AG04450 (cell line): Measurements from ENCODE around the gene CIP2A. TPM values are rescaled to one million over a fixed set of nuclear protein-coding genes. Genes with fewer than 3 reads are reported as not detected.

Experiments
- CTCF ChIA-PET: fragments of 300-600, 350-600 bp; formaldehyde crosslinking; extraction: SDS; loops from one replicate; lab custom pipeline; 2022; ENCODE audit warnings: antibody characterized with exemption, inconsistent platforms; lab: Charles Lee
- POLR2A ChIA-PET: fragments of 350-600 bp; formaldehyde crosslinking; extraction: SDS; loops from one replicate; lab custom pipeline; 2021; ENCODE audit warnings: antibody characterized with exemption, inconsistent platforms; lab: Yijun Ruan, JAX
- DNase-seq: peaks from one replicate; pipeline ENCODE4 v3.0.0-alpha.2; 2011; ENCODE audit warnings: low read depth, low spot score
- H3K27ac ChIP-seq: one replicate; pipeline ENCODE4 v1.5.1; 2012; ENCODE audit warnings: low read depth, low read length, control low read depth
- H3K27me3 ChIP-seq: one replicate; pipeline ENCODE4 v1.6.0; 2012; ENCODE audit warnings: low read length; ENCODE audit not compliant: control insufficient read depth, insufficient read depth
- H3K4me3 ChIP-seq: 2 replicates; pipeline ENCODE4 v1.5.1; 2011; ENCODE audit warnings: mild to moderate bottlenecking, low read depth, low read length, control low read depth
- H3K9me3 ChIP-seq: 2 replicates; pipeline ENCODE4 v1.5.1; 2012; ENCODE audit warnings: low read length; ENCODE audit not compliant: control insufficient read depth, insufficient read depth
- polyA plus RNA-seq: library from polyadenylated mRNA; depleted of rRNA; stranded (reverse); fragments of >200 nt; gene quantifications from 2 replicates; pipeline ENCODE4 v1.2.3, GENCODE V29; 2011
- TF ChIP-seq, protein P1 (sequence below): IDR thresholded peaks from 2 replicates; pipeline ENCODE4 v1.5.1; 2011; ENCODE audit warnings: low read depth, low read length, control low read depth, inconsistent platforms

CIP2A gene
- polyA plus RNA-seq, 1 experiment, result 6.2 TPM

GRCh38 chr3:108590460-108590859 lies 1.2 kb upstream of the CIP2A start:
- Histone ChIP-seq H3K27ac (no peak overlapping the region), H3K4me3 (peak overlapping the region; percentile 93), H3K9me3 (no peaks in the 10 kb centered on the region; the same call in 1 of the 2 replicates), H3K27me3 (no peaks in the 10 kb centered on the region)
- TF ChIP-seq, protein P1, sequence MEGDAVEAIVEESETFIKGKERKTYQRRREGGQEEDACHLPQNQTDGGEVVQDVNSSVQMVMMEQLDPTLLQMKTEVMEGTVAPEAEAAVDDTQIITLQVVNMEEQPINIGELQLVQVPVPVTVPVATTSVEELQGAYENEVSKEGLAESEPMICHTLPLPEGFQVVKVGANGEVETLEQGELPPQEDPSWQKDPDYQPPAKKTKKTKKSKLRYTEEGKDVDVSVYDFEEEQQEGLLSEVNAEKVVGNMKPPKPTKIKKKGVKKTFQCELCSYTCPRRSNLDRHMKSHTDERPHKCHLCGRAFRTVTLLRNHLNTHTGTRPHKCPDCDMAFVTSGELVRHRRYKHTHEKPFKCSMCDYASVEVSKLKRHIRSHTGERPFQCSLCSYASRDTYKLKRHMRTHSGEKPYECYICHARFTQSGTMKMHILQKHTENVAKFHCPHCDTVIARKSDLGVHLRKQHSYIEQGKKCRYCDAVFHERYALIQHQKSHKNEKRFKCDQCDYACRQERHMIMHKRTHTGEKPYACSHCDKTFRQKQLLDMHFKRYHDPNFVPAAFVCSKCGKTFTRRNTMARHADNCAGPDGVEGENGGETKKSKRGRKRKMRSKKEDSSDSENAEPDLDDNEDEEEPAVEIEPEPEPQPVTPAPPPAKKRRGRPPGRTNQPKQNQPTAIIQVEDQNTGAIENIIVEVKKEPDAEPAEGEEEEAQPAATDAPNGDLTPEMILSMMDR, result no peak
- CTCF ChIA-PET, result interaction anchor here (1.0 to 2.4 kb wide), 3 partner anchors 72 to 325 kb away, joined by 3 to 8 read pairs (median 7); no protein-coding TSS in a partner anchor
- no peak for DNase-seq
- POLR2A ChIA-PET, result no interaction called here

DNA sequence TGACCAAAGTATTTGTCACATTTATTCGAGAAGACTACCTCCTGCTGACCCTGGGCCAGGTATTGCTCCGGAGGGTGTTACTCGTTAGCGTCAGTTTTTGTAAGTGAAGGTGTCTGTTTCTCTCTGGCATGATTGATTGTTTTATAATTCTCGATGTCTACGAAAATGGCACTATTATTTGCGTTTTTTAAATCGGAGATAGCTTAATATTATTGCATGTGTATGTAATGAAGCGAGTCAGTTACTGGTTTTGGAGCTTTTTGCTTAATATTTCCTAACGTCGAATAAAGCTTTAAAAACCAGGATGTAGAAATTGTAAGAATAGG lies 723 bp upstream of the CIP2A start:
- H3K4me3 ChIP-seq, result peak overlapping the region; percentile 93
- TF ChIP-seq, protein P1, result no peak
- no peaks in the 10 kb centered on the region for H3K27me3 ChIP-seq
- DNase-seq, result no peak
- POLR2A ChIA-PET, result interaction anchor here (0.6 to 1.4 kb wide), 2 partner anchors 13 to 29 kb away, joined by 5 to 7 read pairs; no protein-coding TSS in a partner anchor
- no peaks in the 10 kb centered on the region; the same call in 1 of the 2 replicates for H3K9me3 ChIP-seq
- H3K27ac ChIP-seq, result peak overlapping the region; percentile 94
- CTCF ChIA-PET, result interaction anchor here (1.0 to 2.4 kb wide), 5 partner anchors 37 to 492 kb away, joined by 3 to 8 read pairs (median 6); no protein-coding TSS in a partner anchor

GRCh38 chr3:108588601-108589000 lies 637 bp downstream of the CIP2A start:
- CTCF ChIA-PET, result interaction anchor here (1.2 to 2.4 kb wide), 4 partner anchors 36 to 326 kb away, joined by 3 to 8 read pairs (median 6); no protein-coding TSS in a partner anchor

GRCh38 chr3:108578064-108578463 lies 11.2 kb downstream of the CIP2A start:
- no peaks in the 10 kb centered on the region for H3K27me3 ChIP-seq

More at GRCh38 chr3:108588601-108589000, 637 bp downstream of the CIP2A start:
- no peak overlapping the region for H3K27ac ChIP-seq
- DNase-seq, result no peak
- H3K27me3 ChIP-seq, result no peaks in the 10 kb centered on the region
- TF ChIP-seq, protein P1, result no peak
- POLR2A ChIA-PET, result interaction anchor here (1.4 kb wide), 1 partner anchor 15 kb away, joined by 7 read pairs; no protein-coding TSS in a partner anchor
- H3K9me3 ChIP-seq, result no peaks in the 10 kb centered on the region; the same call in 1 of the 2 replicates
- peak overlapping the region; percentile 93 for H3K4me3 ChIP-seq

DNA sequence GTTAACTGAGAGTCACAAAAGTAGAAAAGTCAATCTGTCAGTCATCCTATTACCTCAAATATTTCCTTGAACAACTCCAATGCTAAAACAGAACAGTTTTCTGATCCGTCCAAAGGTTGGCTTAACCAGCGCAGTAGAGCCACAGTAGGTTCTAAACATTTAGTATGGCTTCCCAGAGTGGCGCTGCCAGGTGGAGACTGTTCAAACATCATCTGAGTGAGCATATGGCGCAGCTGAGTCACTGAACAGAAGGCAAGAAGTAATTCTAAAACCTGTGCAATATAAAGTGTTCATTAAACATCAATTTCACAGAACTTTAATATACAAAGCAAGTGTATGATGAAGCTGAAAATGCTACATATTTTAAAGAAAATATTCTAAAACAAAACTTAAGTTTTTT lies 19.9 kb downstream of the CIP2A start:
- TF ChIP-seq, protein P1, result no peak
- H3K27me3 ChIP-seq, result no peaks in the 10 kb centered on the region
- H3K9me3 ChIP-seq, result no peaks in the 10 kb centered on the region
- ChIA-PET POLR2A (interaction anchor here (0.7 kb wide), 1 partner anchor 57 kb away, joined by 3 read pairs; no protein-coding TSS in a partner anchor), CTCF (no interaction called here)
- DNase-seq, result no peak
- H3K27ac ChIP-seq, result no peak overlapping the region
- H3K4me3 ChIP-seq, result no peak overlapping the region

More at GRCh38 chr3:108578064-108578463, 11.2 kb downstream of the CIP2A start:
- TF ChIP-seq, protein P1, result no peak
- H3K27ac ChIP-seq, result no peak overlapping the region
- no peaks in the 10 kb centered on the region for H3K9me3 ChIP-seq
- no peak for DNase-seq
- ChIA-PET POLR2A (no interaction called here), CTCF (interaction anchor here (1.1 to 1.8 kb wide), 2 partner anchors 25 to 88 kb away, joined by 4 to 8 read pairs; no protein-coding TSS in a partner anchor)
- no peak overlapping the region for H3K4me3 ChIP-seq
